SK-N-SH (cell line): ENCODE data around the gene PMS2.

Experiments
- EP300 ChIP-seq, 2 experiments: IDR thresholded peaks; 2 replicates each; pipeline versions ENCODE4 v1.4.0 to v1.6.1; 2012; ENCODE audit warnings: borderline replicate concordance in 1 of 2, low read depth in 1 of 2, low read length in 1 of 2
- FOXJ3 ChIP-seq: sonication (generic); formaldehyde crosslinking; IDR thresholded peaks from 2 replicates; pipeline ENCODE4 v1.5.1; 2020; ENCODE audit warnings: mild to moderate bottlenecking, missing genetic modification reagents
- GATA2 ChIP-seq: sonication (generic); formaldehyde crosslinking; IDR thresholded peaks from 2 replicates; pipeline ENCODE4 v1.5.0; 2020; ENCODE audit warnings: mild to moderate bottlenecking, missing genetic modification reagents
- POLR2AphosphoS5 ChIP-seq: IDR thresholded peaks from 2 replicates; pipeline ENCODE4 v1.6.1; 2012; ENCODE audit warnings: low read depth, low read length
- RAD21 ChIP-seq: IDR thresholded peaks from 2 replicates; pipeline ENCODE4 v1.6.1; 2012; ENCODE audit warnings: mild to moderate bottlenecking, low read length
- SMC3 ChIP-seq: IDR thresholded peaks from 2 replicates; pipeline ENCODE4 v1.6.1; 2012; ENCODE audit warnings: low read depth, low read length, improper control_type of control experiment
- TF ChIP-seq, protein P1 (sequence below): fragments of 200-600 bp; sonication (generic); IDR thresholded peaks from 2 replicates; pipeline ENCODE4 v1.6.1; 2017; ENCODE audit warnings: antibody characterized with exemption, mild to moderate bottlenecking, moderate library complexity
- TF ChIP-seq, protein P2 (sequence below): IDR thresholded peaks from 2 replicates; pipeline ENCODE4 v1.4.0; 2012; ENCODE audit warnings: low read depth
- TF ChIP-seq, protein P3 (sequence below): IDR thresholded peaks from 2 replicates; pipeline ENCODE4 v1.4.0; 2012; ENCODE audit warnings: low read depth, borderline replicate concordance

DNA sequence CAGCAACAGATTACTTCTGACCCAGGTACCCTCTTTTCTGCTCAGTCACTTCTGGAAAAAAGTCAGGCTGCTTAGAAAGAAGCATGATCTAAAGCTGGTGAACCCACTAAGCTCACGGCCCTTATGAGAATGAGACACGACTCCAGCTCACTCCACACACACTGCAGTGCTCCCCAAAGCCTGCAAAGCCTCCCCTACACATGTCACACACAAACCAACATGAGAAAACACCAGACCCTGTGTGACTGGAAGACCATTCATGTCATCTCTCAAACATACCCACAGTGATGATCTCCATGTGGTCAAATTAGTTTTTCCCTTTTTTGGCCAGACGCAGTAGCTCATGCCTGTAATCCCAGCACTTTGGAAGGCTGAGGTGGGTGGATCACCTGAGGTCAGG is 22.7 kb upstream of the PMS2 start:
- TF ChIP-seq, protein P1, sequence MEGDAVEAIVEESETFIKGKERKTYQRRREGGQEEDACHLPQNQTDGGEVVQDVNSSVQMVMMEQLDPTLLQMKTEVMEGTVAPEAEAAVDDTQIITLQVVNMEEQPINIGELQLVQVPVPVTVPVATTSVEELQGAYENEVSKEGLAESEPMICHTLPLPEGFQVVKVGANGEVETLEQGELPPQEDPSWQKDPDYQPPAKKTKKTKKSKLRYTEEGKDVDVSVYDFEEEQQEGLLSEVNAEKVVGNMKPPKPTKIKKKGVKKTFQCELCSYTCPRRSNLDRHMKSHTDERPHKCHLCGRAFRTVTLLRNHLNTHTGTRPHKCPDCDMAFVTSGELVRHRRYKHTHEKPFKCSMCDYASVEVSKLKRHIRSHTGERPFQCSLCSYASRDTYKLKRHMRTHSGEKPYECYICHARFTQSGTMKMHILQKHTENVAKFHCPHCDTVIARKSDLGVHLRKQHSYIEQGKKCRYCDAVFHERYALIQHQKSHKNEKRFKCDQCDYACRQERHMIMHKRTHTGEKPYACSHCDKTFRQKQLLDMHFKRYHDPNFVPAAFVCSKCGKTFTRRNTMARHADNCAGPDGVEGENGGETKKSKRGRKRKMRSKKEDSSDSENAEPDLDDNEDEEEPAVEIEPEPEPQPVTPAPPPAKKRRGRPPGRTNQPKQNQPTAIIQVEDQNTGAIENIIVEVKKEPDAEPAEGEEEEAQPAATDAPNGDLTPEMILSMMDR, result no peak
- TF ChIP-seq, protein P2, sequence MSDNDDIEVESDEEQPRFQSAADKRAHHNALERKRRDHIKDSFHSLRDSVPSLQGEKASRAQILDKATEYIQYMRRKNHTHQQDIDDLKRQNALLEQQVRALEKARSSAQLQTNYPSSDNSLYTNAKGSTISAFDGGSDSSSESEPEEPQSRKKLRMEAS, result no peak
- no peak for TF ChIP-seq RAD21
- TF ChIP-seq POLR2AphosphoS5, result no peak
- no peak for TF ChIP-seq EP300 (IDR thresholded peaks at IDR 0.05; ENCODE audit: borderline replicate concordance in 1 of 2, low read depth in 1 of 2, low read length in 1 of 2)
- no peak for TF ChIP-seq SMC3
- TF ChIP-seq FOXJ3 (CRISPR knock-in tag), result no peak
- TF ChIP-seq GATA2, result no peak
- TF ChIP-seq, protein P3, sequence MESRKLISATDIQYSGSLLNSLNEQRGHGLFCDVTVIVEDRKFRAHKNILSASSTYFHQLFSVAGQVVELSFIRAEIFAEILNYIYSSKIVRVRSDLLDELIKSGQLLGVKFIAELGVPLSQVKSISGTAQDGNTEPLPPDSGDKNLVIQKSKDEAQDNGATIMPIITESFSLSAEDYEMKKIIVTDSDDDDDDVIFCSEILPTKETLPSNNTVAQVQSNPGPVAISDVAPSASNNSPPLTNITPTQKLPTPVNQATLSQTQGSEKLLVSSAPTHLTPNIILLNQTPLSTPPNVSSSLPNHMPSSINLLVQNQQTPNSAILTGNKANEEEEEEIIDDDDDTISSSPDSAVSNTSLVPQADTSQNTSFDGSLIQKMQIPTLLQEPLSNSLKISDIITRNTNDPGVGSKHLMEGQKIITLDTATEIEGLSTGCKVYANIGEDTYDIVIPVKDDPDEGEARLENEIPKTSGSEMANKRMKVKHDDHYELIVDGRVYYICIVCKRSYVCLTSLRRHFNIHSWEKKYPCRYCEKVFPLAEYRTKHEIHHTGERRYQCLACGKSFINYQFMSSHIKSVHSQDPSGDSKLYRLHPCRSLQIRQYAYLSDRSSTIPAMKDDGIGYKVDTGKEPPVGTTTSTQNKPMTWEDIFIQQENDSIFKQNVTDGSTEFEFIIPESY, result no peak
